SJCRH30 (cell line): ENCODE results near the gene TK1. TPM values are rescaled to one million over a fixed set of nuclear protein-coding genes. Genes with fewer than 3 reads are reported as not detected.
A peak's percentile ranks its signal among the peaks of the same experiment; 100 is the strongest.
"Not testable (repeated sequence)": the region's sequence is repeated elsewhere in the genome, so short reads cannot be mapped to it uniquely, and the experiment has no call there.

Source experiments
- DNase-seq, 2 experiments: peaks; one replicate each; pipeline ENCODE4 v3.0.0-alpha.2; 2015 to 2020
- H3K27ac ChIP-seq: fragments of 250-450 bp; sonication (Bioruptor Pico); 2 replicates; pipeline ENCODE4 v1.5.1; 2020; ENCODE audit warnings: mild to moderate bottlenecking, moderate library complexity
- H3K27me3 ChIP-seq: fragments of 250-450 bp; sonication (Bioruptor Pico); 2 replicates; pipeline ENCODE4 v1.5.1; 2020; ENCODE audit warnings: mild to moderate bottlenecking, moderate library complexity
- H3K36me3 ChIP-seq: fragments of 250-450 bp; sonication (Bioruptor Pico); 2 replicates; pipeline ENCODE4 v1.5.1; 2020; ENCODE audit warnings: mild to moderate bottlenecking, moderate library complexity
- H3K4me1 ChIP-seq: fragments of 250-450 bp; sonication (Bioruptor Pico); 2 replicates; pipeline ENCODE4 v1.5.1; 2020; ENCODE audit warnings: mild to moderate bottlenecking, moderate library complexity
- H3K4me3 ChIP-seq: fragments of 250-450 bp; sonication (Bioruptor Pico); 2 replicates; pipeline ENCODE4 v1.5.1; 2020; ENCODE audit warnings: mild to moderate bottlenecking, moderate library complexity
- H3K9me3 ChIP-seq: fragments of 250-450 bp; sonication (Bioruptor Pico); replicated peaks from 2 replicates; pipeline ENCODE4 v1.5.1; 2020; ENCODE audit warnings: mild to moderate bottlenecking, moderate library complexity
- total RNA-seq: library from RNA; depleted of rRNA; stranded (reverse); fragments of >200 nt; shearing (Covaris generic); gene quantifications from 2 replicates; pipeline ENCODE4 v1.2.3, GENCODE V29; 2014

Gene TK1
- total RNA-seq, 1 experiment from 2014 or later = 141 TPM

DNA sequence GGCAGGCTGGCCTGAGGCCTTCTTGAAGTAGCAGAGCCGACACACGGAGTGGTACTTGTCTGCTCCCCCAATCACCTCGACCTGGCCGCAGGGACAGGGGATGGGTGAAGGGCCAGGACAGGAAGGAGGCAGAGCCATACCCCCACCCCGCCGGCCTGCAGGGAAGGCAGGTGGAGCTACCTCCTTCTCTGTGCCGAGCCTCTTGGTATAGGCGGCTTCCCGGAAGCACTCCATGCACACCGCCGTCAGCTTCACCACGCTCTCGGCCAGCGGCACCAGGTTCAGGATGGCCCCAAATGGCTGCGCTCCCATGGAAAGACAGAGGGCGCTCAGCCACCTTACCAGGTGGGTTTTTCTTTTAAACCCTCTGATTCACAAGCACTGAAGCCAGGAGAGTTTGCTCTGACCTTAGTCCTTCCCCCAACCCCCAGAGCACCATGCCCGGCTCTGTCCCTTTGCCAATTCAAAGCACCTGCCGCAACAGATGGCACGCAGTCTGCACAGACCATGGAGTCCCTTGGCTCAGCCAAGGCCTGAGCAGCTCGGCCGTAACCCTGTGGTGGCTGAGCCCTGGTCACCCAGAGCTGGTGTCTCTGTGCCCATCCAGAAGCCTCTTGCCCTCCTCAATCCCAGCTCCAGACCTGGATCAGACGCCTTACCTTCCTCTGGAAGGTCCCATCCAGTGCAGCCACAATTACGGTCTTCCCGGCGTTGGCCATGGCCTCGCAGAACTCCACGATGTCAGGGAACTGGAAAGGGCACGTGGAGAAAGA lies 11.8 kb downstream of the TK1 start:
- H3K4me3 ChIP-seq = no peak overlapping the region
- H3K36me3 ChIP-seq = peaks cover 60% of the 10 kb centered on the region
- H3K27me3 ChIP-seq = no peaks in the 10 kb centered on the region
- no peak overlapping the region for H3K27ac ChIP-seq
- H3K9me3 ChIP-seq = no peaks in the 10 kb centered on the region
- H3K4me1 ChIP-seq = peaks cover 6% of the 10 kb centered on the region; the same call in 1 of the 2 replicates
- DNase-seq = no peak

DNA sequence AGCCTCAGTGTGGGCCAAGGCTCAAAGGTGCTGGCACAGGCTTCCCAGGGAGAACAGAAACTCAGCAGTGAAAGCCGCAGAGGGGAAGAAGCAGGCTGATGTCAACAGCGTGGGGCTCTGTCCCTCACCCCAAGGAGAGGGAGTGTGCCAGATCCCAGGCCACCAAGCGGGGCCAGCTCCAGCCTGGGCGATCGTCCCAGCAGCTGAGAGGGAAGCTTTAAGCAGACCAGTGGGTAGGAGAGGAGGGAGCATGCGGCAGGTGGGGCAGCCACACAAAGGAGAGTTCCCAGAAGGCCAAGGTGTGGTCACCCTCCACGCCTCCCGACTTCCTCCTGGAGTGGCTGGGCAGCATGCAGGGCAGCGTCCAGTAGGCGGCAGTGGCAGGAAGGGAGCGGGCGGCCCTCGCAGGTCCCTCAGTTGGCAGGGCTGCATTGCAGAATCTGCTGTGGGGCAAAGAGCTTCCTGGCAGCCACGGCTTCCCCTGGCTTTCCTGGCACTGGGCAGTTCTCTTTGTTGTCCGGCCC lies 12.4 kb downstream of the TK1 start:
- no peak overlapping the region for H3K4me3 ChIP-seq
- H3K36me3 ChIP-seq = peaks cover 54% of the 10 kb centered on the region
- DNase-seq = no peak
- H3K9me3 ChIP-seq = no peaks in the 10 kb centered on the region
- H3K4me1 ChIP-seq = peaks cover 6% of the 10 kb centered on the region; the same call in 1 of the 2 replicates
- no peaks in the 10 kb centered on the region for H3K27me3 ChIP-seq
- H3K27ac ChIP-seq = no peak overlapping the region

- Histone ChIP-seq H3K9me3 (no peaks in the 10 kb centered on the region), H3K27ac (no peak overlapping the region), H3K4me3 (no peak overlapping the region), H3K4me1 (peaks cover 6% of the 10 kb centered on the region; the same call in 1 of the 2 replicates), H3K27me3 (no peaks in the 10 kb centered on the region), H3K36me3 (peaks cover 42% of the 10 kb centered on the region)
- no peak for DNase-seq
Measured at GRCh38 chr17:78173097-78173715, 13.6 kb downstream of the TK1 start.

- Histone ChIP-seq H3K4me1 (peaks cover 6% of the 10 kb centered on the region; the same call in 1 of the 2 replicates), H3K36me3 (peaks cover 35% of the 10 kb centered on the region), H3K4me3 (no peak overlapping the region), H3K27me3 (no peaks in the 10 kb centered on the region), H3K9me3 (no peaks in the 10 kb centered on the region), H3K27ac (no peak overlapping the region)
- DNase-seq = no peak
Measured at GRCh38 chr17:78172249-78173051, 14.4 kb downstream of the TK1 start.

- H3K27me3 ChIP-seq, H3K9me3 ChIP-seq, H3K4me3 ChIP-seq, H3K4me1 ChIP-seq, H3K27ac ChIP-seq, DNase-seq: not testable (repeated sequence)
- H3K36me3 ChIP-seq = peaks cover 28% of the 10 kb centered on the region
Measured at GRCh38 chr17:78171591-78172248, 15.1 kb downstream of the TK1 start.

DNA sequence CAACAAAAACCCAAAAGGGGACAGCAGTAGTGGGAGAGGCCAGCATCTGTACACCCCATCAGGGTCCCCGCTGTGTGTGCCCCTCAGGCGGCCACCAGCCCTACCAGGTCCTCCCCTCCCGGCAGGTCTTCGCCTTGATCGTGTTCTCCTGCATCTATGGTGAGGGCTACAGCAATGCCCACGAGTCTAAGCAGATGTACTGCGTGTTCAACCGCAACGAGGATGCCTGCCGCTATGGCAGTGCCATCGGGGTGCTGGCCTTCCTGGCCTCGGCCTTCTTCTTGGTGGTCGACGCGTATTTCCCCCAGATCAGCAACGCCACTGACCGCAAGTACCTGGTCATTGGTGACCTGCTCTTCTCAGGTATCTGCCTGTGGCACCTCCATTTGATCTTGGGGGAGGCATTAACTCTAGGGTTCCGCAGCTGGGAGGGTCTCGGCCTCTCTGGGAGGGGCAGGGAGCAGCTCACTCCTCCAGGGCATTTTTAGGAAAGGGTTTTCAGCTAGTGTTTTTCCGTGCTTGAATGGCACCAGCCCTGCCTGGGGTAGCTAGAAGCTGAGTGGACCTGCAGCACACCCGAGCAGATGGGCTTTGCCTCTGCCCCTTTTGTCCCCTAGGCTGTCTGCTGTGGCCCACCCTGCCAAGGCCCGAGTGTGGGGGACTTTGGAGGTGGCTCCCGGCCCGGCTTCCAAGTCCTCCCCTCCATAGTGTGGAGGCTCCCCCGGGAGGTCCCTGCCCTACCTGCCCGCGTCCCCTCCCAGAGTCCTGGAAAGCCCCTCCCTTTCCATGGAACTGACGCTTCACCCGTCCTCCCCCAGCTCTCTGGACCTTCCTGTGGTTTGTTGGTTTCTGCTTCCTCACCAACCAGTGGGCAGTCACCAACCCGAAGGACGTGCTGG lies 15.9 kb downstream of the TK1 start:
- H3K4me1 ChIP-seq = peaks cover 6% of the 10 kb centered on the region; the same call in 1 of the 2 replicates
- H3K4me3 ChIP-seq = no peak overlapping the region
- no peak overlapping the region for H3K27ac ChIP-seq
- no peaks in the 10 kb centered on the region for H3K9me3 ChIP-seq
- H3K36me3 ChIP-seq = peaks cover 22% of the 10 kb centered on the region
- DNase-seq = no peak
- H3K27me3 ChIP-seq = no peaks in the 10 kb centered on the region

DNA sequence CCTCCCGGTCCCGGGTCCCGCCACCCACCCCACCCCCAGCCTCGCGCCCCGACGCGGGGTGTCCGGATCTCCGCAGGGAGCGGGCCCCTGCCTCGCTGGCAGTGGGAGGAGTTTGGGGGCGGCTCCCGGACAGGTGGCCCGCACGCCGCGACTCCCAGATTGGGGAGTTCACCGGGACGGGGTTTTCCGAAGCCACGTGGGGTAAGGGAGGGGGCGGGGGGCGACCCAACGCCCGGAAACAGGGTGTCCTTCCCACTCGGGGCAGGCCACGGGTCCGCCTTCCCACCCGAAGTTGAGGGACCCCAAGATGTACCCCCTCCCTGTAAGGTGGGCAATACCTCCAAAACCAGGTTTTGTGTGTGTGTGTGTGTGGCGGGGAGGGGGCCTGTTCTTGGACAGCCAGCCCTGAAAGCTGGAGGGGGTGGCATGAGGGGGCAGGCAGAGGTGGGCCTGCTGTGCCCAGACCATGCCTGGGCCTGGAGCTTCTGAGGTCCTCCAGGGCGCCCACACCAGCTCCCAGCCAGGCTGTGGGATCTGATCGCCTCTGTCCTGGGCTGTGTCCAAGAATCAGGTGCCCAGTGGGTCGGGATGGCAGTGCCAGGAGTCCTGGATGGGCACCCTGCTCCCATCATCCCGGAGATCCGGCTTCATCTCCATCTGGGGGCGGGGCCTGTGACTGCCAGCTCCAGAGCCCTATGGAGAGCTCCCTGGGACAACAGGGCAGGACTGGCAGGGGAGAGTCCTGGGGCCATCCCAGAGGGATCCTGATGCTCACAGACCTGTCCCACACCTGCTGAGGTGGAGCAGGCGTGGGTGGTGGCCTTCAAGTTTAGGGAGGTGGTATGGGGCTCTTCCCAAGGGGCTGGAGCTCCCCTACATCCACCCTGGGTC lies 17.7 kb downstream of the TK1 start:
- peak; percentile 63 to 74 for DNase-seq
- Histone ChIP-seq H3K27ac (no peak overlapping the region), H3K4me3 (peak overlapping the region; percentile 63), H3K4me1 (peaks cover 6% of the 10 kb centered on the region; the same call in 1 of the 2 replicates), H3K36me3 (peaks cover 8% of the 10 kb centered on the region), H3K27me3 (no peaks in the 10 kb centered on the region), H3K9me3 (no peaks in the 10 kb centered on the region)

DNA sequence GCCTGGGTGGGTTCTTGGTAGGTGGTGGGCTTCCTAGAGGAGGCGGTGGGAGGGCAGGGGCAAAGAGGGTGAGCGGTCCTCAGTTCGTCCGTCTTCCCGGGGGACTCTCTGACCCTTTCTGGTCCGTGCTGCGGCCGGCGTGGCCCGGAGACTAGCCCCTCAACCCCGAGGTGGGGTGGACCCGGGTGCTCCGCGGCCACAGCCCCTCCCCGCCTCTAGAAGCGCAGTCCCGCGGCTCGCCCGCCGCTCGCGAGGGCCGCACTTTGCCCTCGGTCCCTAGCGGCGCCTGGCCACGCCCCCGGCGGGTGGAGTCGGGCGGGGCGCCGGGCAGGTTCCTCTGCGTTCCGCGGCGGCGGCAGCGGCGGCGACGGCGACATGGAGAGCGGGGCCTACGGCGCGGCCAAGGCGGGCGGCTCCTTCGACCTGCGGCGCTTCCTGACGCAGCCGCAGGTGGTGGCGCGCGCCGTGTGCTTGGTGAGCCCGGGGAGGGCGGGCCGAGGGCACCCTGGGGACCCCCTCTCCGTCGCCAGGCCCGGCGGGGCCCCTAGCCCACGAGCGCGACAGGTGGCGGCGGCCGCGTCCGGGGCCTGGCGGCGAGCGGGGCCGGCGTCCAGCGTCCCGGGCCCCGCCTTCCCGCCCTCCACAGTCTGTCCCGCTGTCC lies 18.5 kb downstream of the TK1 start, which contains the start of gene SYNGR2:
Gene SYNGR2, plus strand, starts transcription at position 340 of the 661 bp plus-strand sequence. Its CDS starts 36 bp downstream, at position 376.
- H3K4me1 ChIP-seq = peaks cover 6% of the 10 kb centered on the region; the same call in 1 of the 2 replicates
- DNase-seq = peak; percentile 87 to 91
- no peaks in the 10 kb centered on the region for H3K9me3 ChIP-seq
- H3K27me3 ChIP-seq = no peaks in the 10 kb centered on the region
- H3K36me3 ChIP-seq = no peaks in the 10 kb centered on the region; the same call in 1 of the 2 replicates
- H3K4me3 ChIP-seq = peak within 1 kb of the TSS; percentile 63
- no peak within 1 kb of the TSS for H3K27ac ChIP-seq

GRCh38 chr17:78166416-78166815 lies 20.4 kb downstream of the TK1 start:
- Histone ChIP-seq H3K4me1 (no peaks in the 10 kb centered on the region; the same call in 1 of the 2 replicates), H3K27me3 (no peaks in the 10 kb centered on the region), H3K9me3 (no peaks in the 10 kb centered on the region), H3K36me3 (no peaks in the 10 kb centered on the region), H3K27ac (no peak overlapping the region), H3K4me3 (no peak overlapping the region)
- DNase-seq = no peak

GRCh38 chr17:78164748-78165607 lies 21.9 kb downstream of the TK1 start:
- Histone ChIP-seq H3K9me3 (no peaks in the 10 kb centered on the region), H3K36me3 (no peaks in the 10 kb centered on the region), H3K4me1 (no peaks in the 10 kb centered on the region; the same call in 1 of the 2 replicates), H3K4me3 (no peak overlapping the region), H3K27me3 (no peaks in the 10 kb centered on the region), H3K27ac (no peak overlapping the region)
- DNase-seq = no peak

DNA sequence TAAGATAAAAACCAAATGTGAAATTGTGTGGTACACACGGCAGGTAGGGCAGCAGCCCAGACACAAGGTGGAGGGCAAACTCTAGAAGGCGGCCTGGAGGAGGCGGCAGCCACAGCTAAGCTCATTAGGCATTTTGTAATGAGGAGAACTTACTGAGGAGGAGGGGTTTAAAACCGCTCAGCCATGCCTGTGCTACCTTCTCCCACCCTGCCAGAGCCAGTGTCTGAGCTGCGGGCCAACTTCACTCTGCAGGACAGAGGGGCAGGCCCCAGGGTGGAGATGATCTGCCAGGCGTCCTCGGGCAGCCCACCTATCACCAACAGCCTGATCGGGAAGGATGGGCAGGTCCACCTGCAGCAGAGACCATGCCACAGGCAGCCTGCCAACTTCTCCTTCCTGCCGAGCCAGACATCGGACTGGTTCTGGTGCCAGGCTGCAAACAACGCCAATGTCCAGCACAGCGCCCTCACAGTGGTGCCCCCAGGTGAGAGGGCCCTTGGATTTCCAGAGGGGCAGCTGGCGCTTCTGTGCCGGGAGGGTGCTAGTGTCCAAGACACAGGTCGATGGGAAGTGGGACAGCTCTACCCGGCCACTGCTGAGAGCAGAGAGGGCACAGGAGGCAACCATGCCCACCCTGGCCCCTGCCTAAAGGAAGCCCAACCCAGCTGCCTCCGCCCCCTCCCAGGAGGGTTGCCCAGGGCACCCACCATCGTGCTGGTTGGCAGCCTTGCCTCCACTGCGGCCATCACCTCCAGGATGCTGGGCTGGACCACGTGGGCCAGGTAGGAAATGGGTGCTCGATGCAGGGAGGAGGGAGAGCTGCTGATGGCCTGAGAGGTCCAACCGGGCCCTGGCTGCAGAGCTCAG lies 22.7 kb downstream of the TK1 start:
- Histone ChIP-seq H3K4me3 (no peak overlapping the region), H3K27ac (no peak overlapping the region), H3K4me1 (no peaks in the 10 kb centered on the region; the same call in 1 of the 2 replicates), H3K36me3 (no peaks in the 10 kb centered on the region), H3K27me3 (no peaks in the 10 kb centered on the region), H3K9me3 (no peaks in the 10 kb centered on the region)
- DNase-seq = no peak
